Measurements from ENCODE around the gene MYL10. TPM values are rescaled to one million over a fixed set of nuclear protein-coding genes. Genes with fewer than 3 reads are reported as not detected.
"Not testable (repeated sequence)": the region's sequence is repeated elsewhere in the genome, so short reads cannot be mapped to it uniquely, and the experiment has no call there.

The MYL10 gene
- total RNA-seq, 3 donors from 2014 or later: not detected

DNA sequence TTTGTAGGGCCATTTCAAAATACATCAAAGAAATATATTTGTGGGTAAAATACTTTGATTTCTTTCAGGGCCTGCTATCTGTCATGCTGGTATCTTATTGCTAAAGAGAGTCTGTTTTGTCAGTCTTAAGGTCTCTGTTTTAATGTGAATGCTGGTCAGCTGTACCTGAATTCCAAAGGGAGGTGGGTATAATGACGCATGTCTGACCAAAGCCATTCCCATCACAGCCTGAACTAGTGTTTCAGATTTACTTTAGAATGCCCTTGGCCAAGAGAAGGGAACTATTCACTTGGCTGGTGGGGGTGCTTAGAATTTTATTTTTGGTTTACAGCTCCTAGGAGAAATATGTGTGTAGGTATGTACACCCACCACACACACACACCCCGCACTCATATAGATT is 30.6 kb upstream of the MYL10 start:
- Histone ChIP-seq H3K4me1 (ENCODE audit: low read depth) (peaks cover 4% of the 10 kb centered on the region), H3K9me3 (no peaks in the 10 kb centered on the region), H3K4me3 (no peak overlapping the region), H3K36me3 (ENCODE audit: low read depth) (no peaks in the 10 kb centered on the region)
- intact Hi-C loops (cut with DNase I, micrococcal nuclease): loop anchor here in 1 of 2 donors (10.0 kb wide), 1 partner anchor 55 kb away; no protein-coding TSS in a partner anchor
- TF ChIP-seq, protein P1, sequence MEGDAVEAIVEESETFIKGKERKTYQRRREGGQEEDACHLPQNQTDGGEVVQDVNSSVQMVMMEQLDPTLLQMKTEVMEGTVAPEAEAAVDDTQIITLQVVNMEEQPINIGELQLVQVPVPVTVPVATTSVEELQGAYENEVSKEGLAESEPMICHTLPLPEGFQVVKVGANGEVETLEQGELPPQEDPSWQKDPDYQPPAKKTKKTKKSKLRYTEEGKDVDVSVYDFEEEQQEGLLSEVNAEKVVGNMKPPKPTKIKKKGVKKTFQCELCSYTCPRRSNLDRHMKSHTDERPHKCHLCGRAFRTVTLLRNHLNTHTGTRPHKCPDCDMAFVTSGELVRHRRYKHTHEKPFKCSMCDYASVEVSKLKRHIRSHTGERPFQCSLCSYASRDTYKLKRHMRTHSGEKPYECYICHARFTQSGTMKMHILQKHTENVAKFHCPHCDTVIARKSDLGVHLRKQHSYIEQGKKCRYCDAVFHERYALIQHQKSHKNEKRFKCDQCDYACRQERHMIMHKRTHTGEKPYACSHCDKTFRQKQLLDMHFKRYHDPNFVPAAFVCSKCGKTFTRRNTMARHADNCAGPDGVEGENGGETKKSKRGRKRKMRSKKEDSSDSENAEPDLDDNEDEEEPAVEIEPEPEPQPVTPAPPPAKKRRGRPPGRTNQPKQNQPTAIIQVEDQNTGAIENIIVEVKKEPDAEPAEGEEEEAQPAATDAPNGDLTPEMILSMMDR (IDR thresholded peaks at IDR 0.05): no peak
- ATAC-seq (no peak), DNase-seq (no peak)

DNA sequence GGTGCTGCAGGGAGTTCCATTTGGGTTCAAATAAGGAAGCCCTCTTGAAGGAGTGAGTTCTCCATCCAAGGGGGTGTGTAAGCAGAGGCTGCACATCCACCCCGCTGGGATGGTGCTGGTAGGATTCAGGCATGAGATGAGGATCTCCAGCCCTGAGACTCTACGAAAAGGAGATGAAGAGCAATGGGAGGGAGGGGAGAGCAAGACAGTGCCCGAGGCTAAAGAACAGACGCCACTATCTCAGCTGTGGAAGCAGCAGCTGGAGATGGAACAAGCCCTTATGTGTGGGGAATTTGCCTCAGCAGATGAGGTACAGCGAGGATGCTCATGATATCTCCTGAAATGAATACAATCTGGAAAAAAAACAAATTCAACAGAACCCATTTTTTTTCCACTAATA is 28.1 kb upstream of the MYL10 start:
- TF ChIP-seq, protein P1 (IDR thresholded peaks at IDR 0.05): no peak
- ATAC-seq (no peak), DNase-seq (no peak)
- intact Hi-C loops (cut with DNase I, micrococcal nuclease): no loop called here
- Histone ChIP-seq H3K4me1 (ENCODE audit: low read depth) (peaks cover 4% of the 10 kb centered on the region), H3K9me3 (no peaks in the 10 kb centered on the region), H3K4me3 (no peak overlapping the region), H3K36me3 (ENCODE audit: low read depth) (no peaks in the 10 kb centered on the region)

DNA sequence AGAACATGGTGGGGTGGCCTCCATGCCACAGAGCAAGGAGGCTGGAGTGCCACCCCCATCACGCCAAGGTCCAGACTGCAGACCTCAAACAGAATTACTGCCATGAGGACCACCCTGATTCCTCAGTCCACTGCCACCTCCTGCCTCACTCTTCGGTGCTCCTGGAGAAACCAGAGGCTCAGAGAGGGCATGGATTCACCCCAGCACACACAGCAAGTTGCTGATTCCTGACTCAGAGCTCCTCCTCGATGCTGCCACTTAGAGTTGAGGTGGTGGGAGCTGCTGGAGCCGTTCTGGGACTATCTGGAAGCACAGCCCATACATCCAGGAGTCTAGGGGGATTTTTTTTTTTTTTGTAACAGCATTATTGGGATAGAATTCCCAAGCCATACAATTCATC is 22.0 kb upstream of the MYL10 start:
- ATAC-seq: no peak
- no peaks in the 10 kb centered on the region for H3K9me3 ChIP-seq
- DNase-seq: no peak
- no peaks in the 10 kb centered on the region for H3K36me3 ChIP-seq (ENCODE audit: low read depth)
- no peaks in the 10 kb centered on the region for H3K4me1 ChIP-seq (ENCODE audit: low read depth)
- H3K4me3 ChIP-seq: no peak overlapping the region
- TF ChIP-seq, protein P1 (IDR thresholded peaks at IDR 0.05): no peak
- intact Hi-C loops (cut with DNase I, micrococcal nuclease): no loop called here

DNA sequence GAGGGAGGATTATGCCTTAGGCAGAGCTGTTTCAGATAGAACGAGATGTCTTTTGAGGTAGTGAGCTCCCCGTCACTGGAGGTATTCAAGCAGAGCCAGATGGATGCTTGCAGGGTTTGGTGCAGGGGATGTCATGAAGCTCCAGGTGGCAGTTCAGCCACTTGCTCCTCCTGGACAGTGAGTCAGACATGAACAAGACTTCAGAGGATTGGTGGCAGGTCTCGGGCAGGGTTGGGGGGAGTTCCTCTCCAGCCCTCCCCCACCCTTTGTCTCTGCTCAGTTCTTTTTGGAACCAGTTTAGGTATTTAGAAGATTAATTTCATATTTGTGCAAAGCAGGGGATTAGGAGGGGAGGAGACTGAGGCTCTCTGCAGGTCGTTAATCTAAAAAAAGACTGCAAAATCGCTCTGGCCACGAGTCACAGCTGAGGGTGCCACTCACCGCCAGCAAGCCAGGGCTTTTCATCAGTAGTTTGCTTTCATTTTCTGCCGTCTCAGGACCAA is 21.5 kb upstream of the MYL10 start:
- ATAC-seq (no peak), DNase-seq (no peak)
- H3K4me3 ChIP-seq: no peak overlapping the region
- H3K4me1 ChIP-seq (ENCODE audit: low read depth): no peaks in the 10 kb centered on the region
- no peaks in the 10 kb centered on the region for H3K9me3 ChIP-seq
- H3K36me3 ChIP-seq (ENCODE audit: low read depth): no peaks in the 10 kb centered on the region
- TF ChIP-seq, protein P1 (IDR thresholded peaks at IDR 0.05): no peak
- intact Hi-C loops (cut with DNase I, micrococcal nuclease): no loop called here

DNA sequence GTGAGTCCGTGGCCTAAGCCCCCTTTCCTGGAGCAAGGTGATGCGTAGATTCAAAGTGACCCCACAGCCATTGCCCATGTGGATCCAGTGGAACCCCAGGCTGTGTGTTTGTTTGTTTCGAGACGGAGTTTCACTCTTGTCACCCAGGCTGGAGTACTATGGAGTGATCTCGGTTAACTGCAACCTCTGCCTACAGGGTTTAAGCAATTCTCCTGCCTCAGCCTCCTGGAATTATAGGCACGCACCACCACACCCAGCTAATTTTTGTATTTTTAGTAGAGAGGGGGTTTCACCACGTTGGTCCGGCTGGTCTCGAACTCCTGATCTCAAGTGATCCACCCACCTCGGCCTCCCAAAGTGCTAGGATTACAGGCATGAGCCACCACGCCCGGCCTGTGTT is 18.8 kb upstream of the MYL10 start:
- intact Hi-C loops (cut with DNase I, micrococcal nuclease); ATAC-seq; H3K4me1 ChIP-seq (ENCODE audit: low read depth); DNase-seq; H3K9me3 ChIP-seq; H3K36me3 ChIP-seq (ENCODE audit: low read depth); H3K4me3 ChIP-seq: not testable (repeated sequence)

DNA sequence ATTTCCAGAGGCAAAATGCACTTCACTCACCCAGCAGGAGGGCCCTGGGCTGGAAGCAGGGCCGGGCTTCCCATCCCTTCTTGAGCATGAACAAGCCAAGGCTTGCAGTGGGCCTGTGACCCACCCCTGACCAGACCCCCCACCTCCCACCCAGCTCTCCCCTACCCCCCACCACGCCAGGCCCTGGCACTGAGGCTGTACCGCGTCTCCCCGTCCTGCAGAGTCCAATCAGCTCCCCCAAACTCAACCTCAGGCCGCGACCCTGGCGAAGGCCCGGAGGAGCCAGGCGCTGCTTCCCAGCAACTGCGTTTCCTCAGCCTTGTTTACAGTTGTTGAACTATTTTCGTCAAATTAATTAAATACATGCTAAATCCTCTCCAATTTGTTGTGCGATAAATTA is 16.9 kb upstream of the MYL10 start:
- ATAC-seq (no peak), DNase-seq (no peak)
- Histone ChIP-seq H3K9me3 (no peaks in the 10 kb centered on the region), H3K36me3 (ENCODE audit: low read depth) (no peaks in the 10 kb centered on the region), H3K4me1 (ENCODE audit: low read depth) (no peaks in the 10 kb centered on the region), H3K4me3 (no peak overlapping the region)
- intact Hi-C loops (cut with DNase I, micrococcal nuclease): no loop called here
- TF ChIP-seq, protein P1 (IDR thresholded peaks at IDR 0.05): no peak

Data from mucosa of descending colon (tissue), 3 donors.